ENCODE measurements around the gene MACROD1.

MACROD1 gene

DNA sequence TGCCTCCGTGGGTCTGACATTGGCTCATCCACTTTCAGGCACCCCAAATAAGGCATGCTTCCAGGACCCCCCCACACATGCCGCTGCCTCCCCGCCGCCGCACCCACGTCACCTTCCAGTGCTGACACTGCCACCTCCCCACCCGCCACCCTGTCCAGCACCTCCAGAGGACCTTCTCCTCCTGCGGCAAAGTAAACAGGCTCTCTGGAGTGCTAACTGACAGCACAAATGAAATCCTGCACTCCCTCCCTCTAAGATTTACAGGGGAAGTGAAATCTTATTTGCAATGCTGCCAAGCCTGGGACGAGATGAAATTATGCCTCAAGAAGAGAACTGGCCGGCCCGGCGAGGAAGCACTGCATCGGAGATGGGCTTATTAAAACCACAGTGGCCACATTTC is 35.3 kb downstream of the MACROD1 start:
- DNase-seq: no peak

DNA sequence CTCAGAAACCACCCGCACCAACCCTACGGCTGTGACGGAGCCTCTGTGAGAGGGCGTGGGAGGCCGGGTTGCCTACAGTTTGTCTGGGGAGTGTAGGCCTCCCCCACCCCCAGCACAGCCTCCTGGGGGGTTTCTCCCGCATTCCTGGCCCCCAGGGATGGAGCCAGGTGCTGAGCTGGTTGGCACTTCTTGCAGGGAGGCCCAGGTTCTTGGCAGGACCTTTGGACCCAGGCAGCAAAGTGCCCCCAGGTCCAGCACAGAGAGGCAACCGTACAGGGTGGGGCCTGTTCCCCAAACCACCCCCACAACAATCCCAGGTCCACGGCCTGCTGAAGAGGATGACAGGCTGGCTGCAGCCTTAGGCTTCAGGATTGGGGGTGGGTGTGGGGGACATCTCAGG is 36.5 kb downstream of the MACROD1 start:
- DNase-seq: no peak

DNA sequence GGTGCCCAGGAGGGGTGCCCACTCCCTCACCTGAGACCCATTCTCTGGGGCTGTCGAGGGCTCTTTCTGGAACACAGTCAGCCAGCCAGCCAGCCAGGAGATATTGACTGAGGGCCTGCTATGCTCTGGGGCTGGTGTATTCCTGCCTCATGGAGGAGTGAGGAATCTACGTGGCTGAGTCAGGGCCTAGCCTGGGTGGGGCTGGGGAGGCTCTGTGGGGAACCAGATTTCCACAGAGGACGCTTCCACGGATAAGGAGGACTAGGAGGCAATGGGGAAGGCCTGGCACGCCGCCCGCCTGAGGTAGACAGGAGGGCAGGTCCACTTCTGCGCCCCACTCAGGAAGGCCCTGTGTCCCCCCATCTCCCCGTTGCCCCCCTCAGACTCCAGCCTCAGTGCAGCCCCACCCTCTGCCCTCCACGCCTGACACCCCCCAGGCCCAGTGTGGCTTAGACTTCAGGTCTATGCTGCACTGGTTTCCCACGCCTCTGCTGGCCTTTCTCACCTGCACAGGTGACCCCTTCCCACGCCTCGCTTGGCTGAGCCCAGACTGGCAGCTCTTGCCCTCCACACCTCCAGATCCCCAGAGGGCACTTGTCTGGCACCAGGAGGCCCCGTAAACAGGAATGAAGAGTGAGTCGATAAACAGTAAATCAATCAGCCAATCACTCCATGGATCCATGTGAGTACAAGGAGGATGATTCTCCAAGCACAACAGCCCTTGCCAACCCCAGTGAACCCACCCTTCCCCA is 37.5 kb downstream of the MACROD1 start:
- no peak for DNase-seq

DNA sequence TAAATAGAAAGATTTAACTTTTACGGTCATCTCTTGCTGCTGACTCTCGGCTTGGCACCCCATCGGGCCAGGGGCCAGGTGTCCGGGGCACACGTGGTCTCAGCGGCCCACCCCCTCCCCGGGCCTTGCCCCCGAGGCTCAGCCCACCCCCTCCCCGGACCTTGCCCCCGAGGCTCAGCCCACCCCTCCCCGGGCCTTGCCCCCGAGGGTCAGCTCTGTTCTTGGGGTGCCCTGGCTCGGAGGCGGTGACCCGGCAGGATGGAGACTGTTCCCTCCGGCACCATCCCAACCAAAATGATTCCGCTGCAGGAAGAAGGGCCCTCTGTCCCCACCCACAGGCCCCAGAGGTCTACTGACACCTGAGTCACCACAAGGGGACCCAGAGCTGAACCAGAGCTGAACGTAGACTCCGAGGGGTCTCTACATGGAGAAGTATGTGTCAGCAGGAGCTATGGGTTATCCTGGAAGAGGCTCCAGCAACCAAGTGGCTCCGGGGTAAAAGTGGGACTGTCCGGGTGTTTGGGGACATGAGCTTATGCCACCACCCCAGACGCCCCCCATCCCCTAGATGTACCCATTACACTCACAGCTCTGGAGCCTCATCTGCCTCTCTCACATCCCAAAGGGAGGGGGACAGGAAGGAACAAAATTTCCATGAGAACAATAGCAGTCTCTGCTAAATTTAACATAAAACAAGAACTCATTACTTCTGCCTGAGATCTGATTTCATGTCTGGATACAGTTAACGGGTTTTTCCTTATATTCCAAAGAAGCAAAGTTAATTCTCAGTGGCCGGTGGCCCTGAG is 38.4 kb downstream of the MACROD1 start:
- DNase-seq: no peak

DNA sequence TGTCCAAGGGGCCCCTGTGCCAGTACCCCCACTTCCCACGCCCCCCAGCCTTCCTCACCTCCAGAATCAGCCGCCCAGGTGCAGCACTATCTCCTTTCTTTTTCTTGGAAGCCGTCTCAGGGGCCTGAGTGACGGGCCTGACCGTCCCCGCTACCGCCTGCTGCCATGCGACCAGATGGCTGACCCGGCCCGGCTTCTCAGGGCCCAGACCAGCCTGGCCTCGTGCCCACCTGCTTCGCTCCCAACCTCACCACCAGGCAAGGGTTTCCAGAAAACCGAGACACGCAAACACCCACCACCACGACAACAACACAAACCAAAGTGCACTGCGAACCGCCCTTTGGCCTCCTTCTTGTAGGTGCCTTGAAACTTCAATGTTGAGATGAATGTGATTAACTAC is 39.1 kb downstream of the MACROD1 start:
- no peak for DNase-seq

DNA sequence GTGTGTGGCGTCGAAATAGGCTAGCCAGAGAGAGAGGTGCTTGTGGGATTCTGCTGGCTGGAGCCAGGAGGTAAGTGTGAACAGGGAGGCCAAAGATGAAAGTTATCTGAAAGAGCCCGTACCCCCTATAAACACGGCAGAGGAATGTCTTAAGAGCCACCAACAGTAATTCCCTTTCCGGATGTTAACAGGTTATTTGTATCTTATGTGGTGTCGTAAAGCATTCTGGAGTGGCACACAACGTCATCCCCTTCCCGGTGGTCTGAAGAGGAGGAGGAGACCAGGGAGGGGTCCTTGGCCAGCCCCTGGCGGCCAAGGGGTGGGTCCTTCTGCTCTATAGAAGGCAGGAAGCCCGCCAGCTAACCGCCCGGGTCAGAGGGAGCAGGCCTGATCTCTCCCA is 39.5 kb downstream of the MACROD1 start:
- no peak for DNase-seq

DNA sequence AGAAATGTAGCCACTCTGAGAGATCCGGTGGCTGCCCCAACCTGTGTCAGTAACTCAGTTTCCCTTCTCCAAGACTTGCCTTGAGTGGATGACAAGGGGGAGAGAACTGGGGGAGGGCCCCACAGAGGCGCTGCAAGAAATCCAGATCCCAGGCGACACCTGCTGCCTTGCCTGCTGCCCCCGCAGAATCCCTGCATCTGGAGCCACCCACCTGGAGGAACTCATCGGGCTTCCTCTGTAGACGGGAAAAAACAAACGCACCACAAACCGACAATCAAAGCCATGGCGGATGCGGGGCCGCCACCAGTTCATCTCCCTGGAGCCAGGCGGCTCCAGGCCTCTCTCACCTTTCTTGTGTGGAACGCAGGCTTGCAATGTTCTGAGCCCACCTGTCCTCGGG is 40.2 kb downstream of the MACROD1 start:
- no peak for DNase-seq

DNA sequence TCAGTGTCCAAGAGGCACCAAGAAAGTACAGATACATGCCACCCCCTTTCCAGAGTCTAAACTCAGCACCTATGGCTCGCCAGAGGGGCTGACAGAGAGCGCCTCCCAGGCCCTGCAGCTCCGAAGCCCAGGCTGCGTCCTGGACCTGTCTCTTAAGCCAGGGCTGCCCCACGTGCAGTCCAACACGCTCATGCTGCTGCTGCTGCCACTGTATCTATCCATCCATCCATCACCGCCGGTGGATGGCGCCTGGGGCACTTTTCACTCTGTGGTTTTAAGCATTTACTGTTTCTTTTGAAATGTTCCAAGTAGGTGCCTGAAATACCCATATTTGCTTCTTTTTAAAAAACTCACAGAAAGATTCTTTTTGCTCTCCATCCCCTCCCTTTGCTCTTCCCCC is 41.8 kb downstream of the MACROD1 start:
- no peak for DNase-seq

DNA sequence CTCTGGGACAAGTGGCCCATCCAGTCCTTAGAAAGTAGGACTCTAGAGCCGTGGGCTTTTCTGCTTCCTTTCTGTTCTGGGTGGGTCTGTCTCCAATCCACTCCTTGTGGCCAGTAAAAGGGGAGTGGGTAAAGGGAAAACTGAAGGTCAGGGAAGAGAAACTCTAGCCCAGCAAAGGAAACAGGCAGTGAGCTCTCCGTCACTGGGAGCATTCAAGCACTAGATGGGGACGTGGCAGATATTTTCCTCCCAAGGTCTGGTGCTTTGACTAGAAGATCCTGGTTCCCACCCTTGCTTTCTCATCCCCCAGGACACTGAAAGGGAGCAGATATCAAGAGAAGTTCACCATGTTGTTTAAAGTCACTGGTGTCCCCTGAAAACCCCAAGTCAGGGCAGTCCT is 42.2 kb downstream of the MACROD1 start:
- DNase-seq: no peak

DNA sequence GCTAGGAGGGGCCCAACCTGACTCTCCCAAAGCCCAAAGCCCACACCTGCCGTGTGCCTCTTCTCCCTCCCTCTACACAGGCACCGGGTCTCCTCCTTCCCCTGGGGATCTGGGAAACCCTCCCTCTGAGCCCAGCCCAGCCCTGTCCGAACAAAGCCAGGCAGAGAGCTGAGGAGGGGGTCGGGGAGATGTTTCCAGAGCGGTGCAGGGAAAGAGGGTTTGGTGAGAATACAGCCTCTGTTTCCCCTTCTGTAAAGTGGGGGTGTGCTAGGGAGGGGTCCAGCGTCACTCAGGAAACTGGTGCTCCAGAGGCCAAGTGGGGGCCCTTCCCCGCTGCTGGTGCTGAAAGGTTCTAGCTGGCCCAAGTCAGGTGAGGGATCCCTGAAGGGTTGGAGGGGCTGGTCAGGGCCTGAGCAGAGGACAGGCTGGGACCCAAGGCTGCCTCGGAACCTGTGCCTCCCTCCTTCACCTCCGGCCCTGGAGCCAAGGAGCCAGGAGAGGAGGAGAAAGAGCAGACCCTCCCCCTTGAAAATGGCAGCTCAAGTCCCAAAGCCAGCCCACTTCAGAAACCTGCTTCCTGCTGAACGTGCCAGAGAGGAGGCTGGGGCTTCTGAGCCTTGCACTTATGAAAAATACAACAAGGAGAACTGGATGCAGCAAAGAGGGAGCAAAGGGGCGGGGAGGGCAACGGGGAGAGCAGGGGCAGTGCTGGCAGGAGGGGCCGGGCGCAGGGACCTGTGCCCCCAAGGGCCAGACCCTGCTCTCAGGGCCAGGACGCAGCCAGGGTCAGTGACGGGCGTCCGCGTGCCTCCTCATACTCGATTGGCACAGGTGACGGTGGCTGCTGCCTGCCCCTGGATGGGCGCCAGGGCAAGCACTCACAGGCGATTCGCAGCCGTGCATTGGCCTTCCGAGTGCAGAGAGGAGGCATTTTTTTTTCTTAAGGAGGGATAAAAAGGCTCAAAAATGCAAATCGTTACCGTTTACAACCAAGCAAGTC is 43.2 kb downstream of the MACROD1 start:
- peak; percentile 54 for DNase-seq

DNA sequence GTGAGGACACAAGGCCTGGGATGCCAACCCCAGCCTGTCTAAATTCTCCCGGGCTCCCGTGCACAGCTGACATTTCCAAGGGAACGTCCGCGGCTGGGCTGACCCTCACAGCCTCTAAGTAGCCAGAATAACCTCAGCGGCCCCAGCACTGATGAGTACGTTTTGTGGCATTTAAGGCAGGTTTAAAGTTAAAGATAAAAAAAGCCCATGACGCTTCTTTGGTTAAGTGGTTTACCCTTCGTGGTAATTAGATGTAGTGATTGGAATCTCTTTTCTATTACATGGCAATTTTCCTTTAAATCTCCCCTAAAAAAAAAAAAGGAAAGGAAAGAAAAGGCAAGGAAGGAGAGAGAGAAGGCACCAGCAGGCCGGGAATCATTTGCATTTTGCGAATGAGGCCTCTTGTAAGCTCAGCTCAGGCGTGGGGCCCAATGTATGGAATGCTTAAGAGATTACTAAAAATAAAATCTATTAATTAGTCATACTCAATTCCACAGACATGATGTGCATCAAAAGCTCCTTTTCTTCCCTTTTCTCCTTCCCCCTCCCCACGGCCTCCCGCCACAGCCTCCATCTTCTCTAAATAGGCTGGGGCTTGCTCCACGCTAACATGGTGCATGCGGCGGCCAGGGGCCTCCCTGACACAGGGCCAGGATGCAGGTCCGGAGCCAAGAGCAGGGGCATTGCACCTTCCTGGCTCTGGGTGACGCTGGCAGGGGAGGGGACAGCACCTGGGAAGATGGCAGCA is 44.1 kb downstream of the MACROD1 start:
- peak; percentile 48 for DNase-seq

DNA sequence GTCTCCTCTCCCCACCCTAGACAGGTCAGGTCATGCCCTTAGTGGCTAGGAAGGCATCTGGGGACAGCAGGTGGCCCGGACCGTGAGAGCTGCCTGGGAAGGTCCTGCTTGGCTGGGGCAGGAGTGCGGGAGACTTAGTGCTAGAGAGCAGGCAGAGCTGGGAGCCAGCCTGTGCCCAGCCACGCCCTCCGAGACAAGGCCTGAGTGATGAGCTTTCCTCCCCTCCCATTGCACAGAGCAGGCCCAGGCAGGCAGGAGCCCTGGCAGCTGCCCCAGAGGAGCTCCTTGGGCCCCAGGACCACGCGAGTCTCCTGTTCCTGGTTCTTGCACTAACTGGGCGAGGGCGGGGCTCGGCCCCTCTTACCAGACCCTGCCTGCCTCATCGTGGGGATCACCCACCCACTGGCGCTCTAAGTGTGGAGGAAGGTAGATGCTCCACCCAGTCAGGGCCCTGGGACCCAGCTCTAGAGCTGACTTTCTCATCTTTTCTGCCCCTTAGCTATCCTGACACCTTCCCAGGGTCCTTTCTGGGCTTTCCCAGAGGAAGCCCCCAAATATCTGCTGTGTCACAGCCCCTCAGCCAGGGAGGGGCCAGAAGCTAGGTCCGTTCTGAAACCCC is 44.9 kb downstream of the MACROD1 start:
- DNase-seq: peak; percentile 79

DNA sequence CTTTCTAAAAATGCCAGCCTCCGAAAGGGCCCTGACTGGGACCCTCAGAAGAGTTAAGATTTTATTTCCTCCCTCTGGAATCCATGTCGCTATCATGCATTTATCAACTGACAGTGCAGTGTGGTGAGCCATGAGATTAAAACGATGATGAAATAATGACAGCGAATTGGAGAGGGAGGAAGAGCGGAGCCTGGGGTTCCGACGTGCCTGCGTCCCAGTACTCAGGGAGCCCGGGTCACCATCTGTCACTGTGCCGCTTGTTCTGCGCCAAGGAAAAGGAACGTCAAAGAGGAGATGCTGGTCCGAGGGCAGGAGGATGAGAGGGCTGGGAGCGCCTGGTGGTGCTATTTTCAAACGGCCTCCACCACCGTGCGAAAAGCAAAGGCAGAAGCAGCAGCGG is 46.2 kb downstream of the MACROD1 start:
- no peak for DNase-seq

DNA sequence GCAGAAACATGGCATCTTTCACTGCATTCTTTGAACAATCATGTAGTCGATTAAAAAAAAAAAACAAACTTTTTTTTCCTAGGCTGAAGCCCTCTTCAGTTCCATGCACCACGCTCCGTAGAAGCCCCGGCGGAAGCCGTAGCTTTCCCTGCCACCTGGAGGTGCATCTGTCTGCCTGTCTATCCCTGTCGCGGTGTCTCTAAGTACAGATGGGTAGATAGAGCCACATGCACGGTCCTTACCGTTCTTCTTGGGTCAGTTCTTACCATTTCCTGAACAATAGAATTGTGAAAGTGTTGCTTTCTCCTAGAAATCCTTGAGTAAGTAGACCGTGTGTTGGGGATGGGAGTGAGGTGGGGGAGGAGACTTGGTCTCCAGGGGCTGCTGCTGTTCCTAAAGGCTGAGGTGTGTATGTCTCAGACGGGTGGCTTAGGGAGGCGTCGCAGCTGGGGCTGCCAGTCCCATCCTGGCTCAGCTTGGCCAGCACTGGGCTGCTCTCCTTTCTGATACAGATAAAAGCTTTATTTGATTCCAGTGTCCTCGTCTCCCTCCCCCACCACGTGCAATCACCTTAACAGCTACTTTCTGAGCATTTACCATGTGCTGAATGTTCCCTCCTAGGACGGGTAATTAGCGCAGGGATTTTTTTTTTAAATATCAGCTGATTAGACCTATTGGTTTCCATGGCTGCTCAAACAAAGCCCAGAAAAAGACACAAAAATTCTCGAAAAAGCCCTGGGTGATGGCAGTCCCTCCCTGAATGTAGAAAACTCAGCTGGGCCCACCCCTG is 46.8 kb downstream of the MACROD1 start:
- no peak for DNase-seq

DNA sequence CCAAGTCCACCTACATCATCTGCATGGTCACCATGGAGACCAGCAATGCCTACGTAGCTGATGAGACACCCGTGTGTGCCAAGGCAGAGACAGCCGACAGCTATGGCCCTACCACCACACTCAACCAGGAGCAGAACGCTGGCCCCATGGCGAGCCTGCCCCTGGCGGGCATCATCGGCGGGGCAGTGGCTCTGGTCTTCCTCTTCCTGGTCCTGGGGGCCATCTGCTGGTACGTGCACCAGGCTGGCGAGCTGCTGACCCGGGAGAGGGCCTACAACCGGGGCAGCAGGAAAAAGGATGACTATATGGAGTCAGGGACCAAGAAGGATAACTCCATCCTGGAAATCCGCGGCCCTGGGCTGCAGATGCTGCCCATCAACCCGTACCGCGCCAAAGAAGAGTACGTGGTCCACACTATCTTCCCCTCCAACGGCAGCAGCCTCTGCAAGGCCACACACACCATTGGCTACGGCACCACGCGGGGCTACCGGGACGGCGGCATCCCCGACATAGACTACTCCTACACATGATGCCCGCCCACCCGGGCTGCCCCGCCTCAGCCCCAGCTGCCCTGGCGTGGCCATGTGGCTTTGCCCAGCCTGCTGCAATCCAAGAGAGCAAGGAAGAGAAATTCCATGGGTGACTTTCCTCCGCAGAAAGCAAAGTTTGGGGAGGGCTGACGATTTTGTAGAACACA is 48.0 kb downstream of the MACROD1 start:
- no peak for DNase-seq

DNA sequence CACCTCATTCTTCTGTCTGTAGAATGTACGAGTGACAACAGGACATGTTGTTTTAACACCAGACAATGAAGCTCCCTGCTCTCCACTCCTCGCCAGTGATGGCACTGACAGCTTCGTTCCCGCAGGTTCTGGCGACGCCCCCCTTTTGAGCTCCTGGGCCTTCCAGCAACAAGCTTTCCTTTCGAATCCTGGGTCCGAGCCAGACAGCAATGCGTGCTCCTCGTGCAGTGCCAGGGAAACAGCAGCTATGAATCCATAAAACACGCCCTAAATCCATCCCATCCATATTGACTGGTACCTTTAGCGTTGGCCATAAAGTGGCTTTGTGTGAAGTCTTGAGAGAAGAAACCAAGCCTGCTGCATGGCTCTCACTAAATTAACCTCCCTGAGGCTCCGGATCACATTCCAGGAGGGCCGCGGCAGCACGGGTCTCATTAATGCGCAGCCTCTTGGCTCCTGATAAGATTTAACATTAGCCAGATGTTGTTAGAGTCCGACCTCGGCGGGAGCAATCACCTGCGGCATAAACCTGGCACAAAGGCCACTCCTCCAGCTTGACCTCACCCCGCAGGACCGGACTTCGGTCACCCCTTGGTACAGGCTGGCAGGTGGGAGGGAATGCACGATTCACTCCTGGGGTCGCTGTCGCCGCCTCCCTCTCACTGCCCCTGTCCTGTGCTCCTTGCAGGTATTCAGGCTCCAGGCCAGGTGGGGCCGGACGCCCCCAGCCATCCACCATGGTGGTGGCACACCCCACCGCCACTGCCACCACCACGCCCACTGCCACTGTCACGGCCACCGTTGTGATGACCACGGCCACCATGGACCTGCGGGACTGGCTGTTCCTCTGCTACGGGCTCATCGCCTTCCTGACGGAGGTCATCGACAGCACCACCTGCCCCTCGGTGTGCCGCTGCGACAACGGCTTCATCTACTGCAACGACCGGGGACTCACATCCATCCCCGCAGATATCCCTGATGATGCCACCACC is 50.1 kb downstream of the MACROD1 start:
- no peak for DNase-seq

DNA sequence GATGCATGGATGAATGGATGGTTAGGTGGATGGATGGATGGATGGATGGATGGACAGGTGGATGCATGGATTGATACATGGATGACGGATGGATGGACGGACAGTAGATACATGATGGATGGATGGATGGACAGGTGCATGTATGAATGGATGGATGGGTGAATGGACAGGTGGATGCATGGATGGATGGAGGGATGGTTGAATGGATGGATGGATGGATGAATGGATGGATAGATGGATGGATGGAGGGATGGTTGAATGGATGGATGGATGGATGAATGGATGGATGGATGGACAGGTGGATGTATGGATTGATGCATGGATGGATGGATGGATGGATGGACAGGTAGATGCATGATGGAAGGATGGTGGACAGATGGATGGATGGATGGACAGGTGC is 51.7 kb downstream of the MACROD1 start:
- no peak for DNase-seq

DNA sequence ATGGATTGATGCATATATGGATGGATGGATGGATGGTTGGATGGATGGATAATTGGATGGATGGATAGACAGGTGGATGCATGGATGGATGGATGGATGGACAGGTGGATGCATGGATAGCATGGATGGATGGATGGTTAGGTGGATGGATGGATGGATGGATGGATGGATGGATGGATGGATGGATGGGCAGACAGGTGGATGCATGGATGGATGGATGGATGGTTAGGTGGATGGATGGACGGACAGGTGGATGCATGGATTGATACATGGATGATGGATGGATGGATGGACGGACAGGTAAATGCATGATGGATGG is 52.5 kb downstream of the MACROD1 start:
- DNase-seq: no peak

DNA sequence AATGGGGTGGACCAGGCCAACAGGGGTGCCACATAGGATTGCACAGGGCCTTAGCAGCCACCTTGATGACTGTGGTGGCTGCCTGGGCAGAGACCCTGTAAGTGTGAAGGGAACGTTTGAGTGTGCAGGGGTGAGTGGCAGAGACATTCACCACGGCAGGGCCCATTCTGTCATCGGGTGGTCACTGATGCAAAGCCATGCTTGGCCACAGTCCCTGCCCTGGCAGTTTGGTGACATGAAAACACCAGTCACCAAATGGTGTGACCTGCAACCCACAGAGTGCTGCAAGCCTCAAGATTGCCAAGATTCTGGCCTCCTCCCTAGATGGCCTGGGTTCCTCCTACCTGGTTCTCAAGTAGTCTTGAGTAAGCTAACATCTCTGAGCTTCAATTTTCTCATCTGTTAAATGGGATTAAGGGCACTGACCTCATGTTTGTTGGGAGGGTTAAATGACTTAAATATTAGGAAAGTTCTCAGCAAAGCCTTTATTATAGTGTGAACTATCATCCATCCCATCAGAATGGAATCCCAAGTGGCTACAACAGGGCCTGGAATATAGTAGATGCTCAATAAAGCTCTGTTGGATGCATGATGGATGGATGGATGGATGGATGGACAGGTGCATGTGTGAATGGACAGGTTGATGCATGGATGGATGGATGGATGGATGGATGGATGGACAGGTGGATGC is 53.0 kb downstream of the MACROD1 start:
- DNase-seq: no peak

Measured in NCI-H526 treated with DMSO at 0.1 percent for 48 hours (cell line).